H9 (cell line): ENCODE data around the gene KAZN. TPM values are rescaled to one million over a fixed set of nuclear protein-coding genes. Genes with fewer than 3 reads are reported as not detected.

Source experiments
- DNase-seq: peaks from one replicate; pipeline ENCODE4 v3.0.0-alpha.2; 2017
- H2AFZ ChIP-seq: one replicate; pipeline ENCODE4 v1.6.1; 2013; ENCODE audit warnings: mild to moderate bottlenecking, low read length, control low read depth, moderate library complexity
- H2AK5ac ChIP-seq: 2 replicates; pipeline ENCODE4 v1.6.1; 2013; ENCODE audit warnings: low read length, control low read depth, mixed read lengths; ENCODE audit not compliant: insufficient read length
- H2BK120ac ChIP-seq: one replicate; pipeline ENCODE4 v1.6.1; 2013; ENCODE audit warnings: low read depth, mild to moderate bottlenecking, low read length, control low read depth, inconsistent platforms; ENCODE audit not compliant: poor library complexity, severe bottlenecking
- H2BK12ac ChIP-seq: 2 replicates; pipeline ENCODE4 v1.6.1; 2013; ENCODE audit warnings: low read length, control low read depth, mixed read lengths, low read depth; ENCODE audit not compliant: insufficient read length
- H2BK15ac ChIP-seq: 2 replicates; pipeline ENCODE4 v1.6.1; 2013; ENCODE audit warnings: low read depth, low read length, control low read depth
- H2BK20ac ChIP-seq: one replicate; pipeline ENCODE4 v1.6.1; 2013; ENCODE audit warnings: low read depth, mild to moderate bottlenecking, low read length, control low read depth, inconsistent platforms; ENCODE audit not compliant: poor library complexity, severe bottlenecking
- H2BK5ac ChIP-seq: 2 replicates; pipeline ENCODE4 v1.6.1; 2013; ENCODE audit warnings: low read length, control low read depth, mixed read lengths; ENCODE audit not compliant: insufficient read length
- H3K14ac ChIP-seq: 2 replicates; pipeline ENCODE4 v1.6.1; 2013; ENCODE audit warnings: low read length, control low read depth; ENCODE audit not compliant: insufficient read depth
- H3K18ac ChIP-seq: 2 replicates; pipeline ENCODE4 v1.6.1; 2013; ENCODE audit warnings: low read depth, mild to moderate bottlenecking, mixed read lengths, low read length, control low read depth; ENCODE audit not compliant: insufficient read length
- H3K23ac ChIP-seq: 2 replicates; pipeline ENCODE4 v1.6.1; 2013; ENCODE audit warnings: low read length, control low read depth, mixed read lengths, low read depth; ENCODE audit not compliant: insufficient read length
- H3K23me2 ChIP-seq: 2 replicates; pipeline ENCODE4 v1.6.1; 2013; ENCODE audit warnings: low read depth, mild to moderate bottlenecking, mixed read lengths, low read length, control low read depth; ENCODE audit not compliant: insufficient read length, poor library complexity, severe bottlenecking
- H3K27ac ChIP-seq: 2 replicates; pipeline ENCODE4 v1.5.1; 2013; ENCODE audit warnings: low read length, control low read depth, mixed read lengths, low read depth; ENCODE audit not compliant: insufficient read length
- H3K27me3 ChIP-seq: 2 replicates; pipeline ENCODE4 v1.6.1; 2013; ENCODE audit warnings: low read length, control low read depth, inconsistent platforms; ENCODE audit not compliant: insufficient read depth
- H3K4ac ChIP-seq: 2 replicates; pipeline ENCODE4 v1.6.1; 2013; ENCODE audit warnings: low read depth, mild to moderate bottlenecking, control low read depth, inconsistent platforms, low read length, moderate library complexity
- H3K4me1 ChIP-seq: 2 replicates; pipeline ENCODE4 v1.6.1; 2013; ENCODE audit warnings: low read length, control low read depth, inconsistent platforms; ENCODE audit not compliant: insufficient read depth
- H3K4me2 ChIP-seq: 2 replicates; pipeline ENCODE4 v1.6.1; 2013; ENCODE audit warnings: low read length, control low read depth, mixed read lengths; ENCODE audit not compliant: insufficient read length, insufficient read depth
- H3K56ac ChIP-seq: 2 replicates; pipeline ENCODE4 v1.6.1; 2013; ENCODE audit warnings: low read depth, mild to moderate bottlenecking, mixed read lengths, low read length, control low read depth; ENCODE audit not compliant: insufficient read length
- H3K79me1 ChIP-seq: 2 replicates; pipeline ENCODE4 v1.6.1; 2013; ENCODE audit warnings: low read depth, mild to moderate bottlenecking, moderate library complexity, low read length, control low read depth, inconsistent platforms; ENCODE audit not compliant: insufficient read depth, poor library complexity, severe bottlenecking
- H3K79me2 ChIP-seq: 2 replicates; pipeline ENCODE4 v1.6.1; 2013; ENCODE audit warnings: low read length, control low read depth, inconsistent platforms; ENCODE audit not compliant: insufficient read depth
- H3K9ac ChIP-seq: 2 replicates; pipeline ENCODE4 v1.6.1; 2013; ENCODE audit warnings: low read length, control low read depth, mixed read lengths; ENCODE audit not compliant: insufficient read length; ENCODE audit errors: extremely low read depth
- H3K9me3 ChIP-seq: one replicate; pipeline ENCODE4 v1.6.1; 2013; ENCODE audit warnings: low read depth, low read length, inconsistent platforms; ENCODE audit not compliant: control insufficient read depth
- H3T11ph ChIP-seq: one replicate; pipeline ENCODE4 v1.6.1; 2013; ENCODE audit warnings: mild to moderate bottlenecking, low read length, control low read depth, inconsistent platforms
- H4K20me1 ChIP-seq: one replicate; pipeline ENCODE4 v1.6.1; 2013; ENCODE audit not compliant: control insufficient read depth, insufficient read length, insufficient read depth
- H4K5ac ChIP-seq: 2 replicates; pipeline ENCODE4 v1.6.1; 2013; ENCODE audit warnings: low read depth, mild to moderate bottlenecking, mixed read lengths, low read length, control low read depth; ENCODE audit not compliant: insufficient read length
- H4K8ac ChIP-seq: replicated peaks from 2 replicates; pipeline ENCODE4 v1.6.1; 2013; ENCODE audit warnings: low read length, control low read depth, mixed read lengths, low read depth; ENCODE audit not compliant: insufficient read length
- H4K91ac ChIP-seq: 2 replicates; pipeline ENCODE4 v1.6.1; 2013; ENCODE audit warnings: low read depth, mild to moderate bottlenecking, moderate library complexity, mixed read lengths, low read length, control low read depth; ENCODE audit not compliant: insufficient read length
- H3K27ac Mint-ChIP-seq, 3 experiments: 2 replicates in 2 of 3; 3 replicates in 1 of 3; pipeline ENCODE4 v1.8.0; 2020 to 2021; ENCODE audit warnings: mixed read lengths in 3 of 3, mild to moderate bottlenecking in 1 of 3, moderate library complexity in 1 of 3
- H3K27me3 Mint-ChIP-seq: 2 replicates; pipeline ENCODE4 v1.8.0; 2021; ENCODE audit warnings: low read depth, mild to moderate bottlenecking, moderate library complexity, mixed read lengths
- H3K36me3 Mint-ChIP-seq, 3 experiments: 2 replicates in 2 of 3; 3 replicates in 1 of 3; pipeline ENCODE4 v1.8.0; 2020 to 2021; ENCODE audit warnings: low read depth in 3 of 3, mixed read lengths in 3 of 3; ENCODE audit not compliant: insufficient read depth in 1 of 3
- H3K4me1 Mint-ChIP-seq, 2 experiments: 2 replicates each; pipeline ENCODE4 v1.8.0; 2020; ENCODE audit warnings: mixed read lengths in 2 of 2
- H3K4me3 Mint-ChIP-seq, 2 experiments: 2 replicates in 1 of 2; 3 replicates in 1 of 2; pipeline ENCODE4 v1.8.0; 2020 to 2021; ENCODE audit warnings: mild to moderate bottlenecking in 2 of 2, mixed read lengths in 2 of 2, moderate library complexity in 1 of 2
- H3K9me3 Mint-ChIP-seq, 2 experiments: 2 replicates in 1 of 2; 3 replicates in 1 of 2; pipeline ENCODE4 v1.8.0; 2020; ENCODE audit warnings: mild to moderate bottlenecking in 2 of 2, mixed read lengths in 2 of 2, moderate library complexity in 1 of 2
- CTCF ChIP-seq: fragments of 200-600 bp; sonication (generic); conservative IDR thresholded peaks from 3 replicates; pipeline ENCODE4 v1.8.0; 2021; ENCODE audit warnings: antibody characterized with exemption, mild to moderate bottlenecking
- WGBS: extraction: QIAGEN DNeasy Blood & Tissue Kit; methylation state at CpG from one replicate; pipeline ENCODE4 v1.1.7; 2013; ENCODE audit warnings: missing lambda C conversion rate, low lambda C conversion rate, mixed read lengths; ENCODE audit not compliant: insufficient read length; ENCODE audit errors: extremely low coverage; 5-methylcytosine and 5-hydroxymethylcytosine counted together
- total RNA-seq: library from RNA; stranded (reverse); gene quantifications from 2 replicates; pipeline ENCODE4 v1.2.1, GENCODE V29; 2021

The KAZN gene
- total RNA-seq, 1 experiment from 2014 or later: 7.6 TPM

GRCh38 chr1:15154480-15155036, 556.1 kb downstream of the KAZN start:
- Mint-ChIP-seq H3K9me3 (peaks cover 0 to 5% of the 10 kb centered on the region in 2 experiments; a peak in 2 of 5 replicates), H3K4me3 (peak overlapping the region; percentile 81 to 90), H3K27me3 (peaks cover 44% of the 10 kb centered on the region), H3K27ac (no peak overlapping the region), H3K36me3 (peaks cover 0 to 4% (median 3%) of the 10 kb centered on the region in 3 experiments; a peak in 2 of 7 replicates), H3K4me1 (peaks cover 37 to 52% of the 10 kb centered on the region in 2 experiments)
- Histone ChIP-seq H3K14ac (no peak overlapping the region; the same call in 1 of the 2 replicates), H3K23ac (no peak overlapping the region), H3K79me2 (no peaks in the 10 kb centered on the region), H2AFZ (no peak overlapping the region), H2BK5ac (no peak overlapping the region), H2BK120ac (no peak overlapping the region), H4K5ac (no peak overlapping the region), H2AK5ac (no peak overlapping the region), H3K27ac (no peak overlapping the region), H3K23me2 (peaks cover 21% of the 10 kb centered on the region), H3K9me3 (no peaks in the 10 kb centered on the region), H3K4me2 (peak overlapping the region; percentile 76), H4K20me1 (no peaks in the 10 kb centered on the region), H3K27me3 (no peaks in the 10 kb centered on the region; the same call in 1 of the 2 replicates), H3K56ac (no peak overlapping the region), H2BK20ac (no peak overlapping the region), H3T11ph (no peak overlapping the region), H3K79me1 (no peaks in the 10 kb centered on the region), H3K18ac (no peak overlapping the region), H3K9ac (no peak overlapping the region), H3K4ac (no peak overlapping the region), H4K91ac (no peak overlapping the region), H2BK12ac (no peak overlapping the region), H3K4me1 (no peaks in the 10 kb centered on the region), H4K8ac (no peak overlapping the region), H2BK15ac (no peak overlapping the region)
- WGBS: no CpG with 5 or more reads among the region's 37 CpGs
- no peak for TF ChIP-seq CTCF
- DNase-seq: peak; percentile 63
